H1 (cell line): ENCODE results near the gene FOXP4. TPM values are rescaled to one million over a fixed set of nuclear protein-coding genes. Genes with fewer than 3 reads are reported as not detected.

Source experiments
- CTCF ChIA-PET: fragments of 300-600 bp; sonication (Branson Sonifier 250); formaldehyde crosslinking; loops from one replicate; lab custom pipeline; 2021; ENCODE audit not compliant: partially characterized antibody; lab: Charles Lee
- POLR2A ChIA-PET: fragments of 300-600 bp; sonication (Branson Sonifier 250); formaldehyde crosslinking; loops from one replicate; lab custom pipeline; 2021; ENCODE audit warnings: inconsistent platforms; ENCODE audit not compliant: partially characterized antibody; lab: Charles Lee
- DNase-seq, 2 experiments: peaks; one replicate each; pipeline versions ENCODE4 v3.0.0 to v3.0.0-alpha.2; 2010 to 2022; ENCODE audit warnings: low spot score in 2 of 2, low read depth in 1 of 2, mixed read lengths in 1 of 2
- FAIRE-seq: peaks from 2 replicates; lab custom pipeline; 2011; peaks lifted over from hg19 to GRCh38; lab: Jason Lieb, UNC
- H2AFZ ChIP-seq: 2 replicates; pipeline ENCODE4 v1.8.1; 2012; ENCODE audit warnings: low read length, inconsistent platforms
- H2AK5ac ChIP-seq: 2 replicates; pipeline ENCODE4 v1.6.1; 2013; ENCODE audit warnings: low read depth, low read length
- H2BK120ac ChIP-seq: replicated peaks from 2 replicates; pipeline ENCODE3; 2013; ENCODE audit warnings: low read depth, low read length, inconsistent platforms
- H2BK12ac ChIP-seq: 2 replicates; pipeline ENCODE4 v1.6.1; 2013; ENCODE audit warnings: low read depth, low read length
- H2BK15ac ChIP-seq: 2 replicates; pipeline ENCODE4 v1.6.1; 2013; ENCODE audit warnings: low read length
- H2BK20ac ChIP-seq: 2 replicates; pipeline ENCODE4 v1.6.1; 2013; ENCODE audit warnings: low read length
- H2BK5ac ChIP-seq: 2 replicates; pipeline ENCODE4 v1.6.1; 2013; ENCODE audit warnings: low read depth, low read length
- H3K14ac ChIP-seq: 2 replicates; pipeline ENCODE4 v1.6.1; 2013; ENCODE audit warnings: inconsistent platforms; ENCODE audit not compliant: insufficient read length
- H3K18ac ChIP-seq: 2 replicates; pipeline ENCODE4 v1.6.1; 2013; ENCODE audit warnings: low read length; ENCODE audit errors: extremely low read depth
- H3K23ac ChIP-seq: 2 replicates; pipeline ENCODE4 v1.6.1; 2013; ENCODE audit warnings: inconsistent platforms; ENCODE audit not compliant: insufficient read length
- H3K23me2 ChIP-seq: 2 replicates; pipeline ENCODE4 v1.6.1; 2013; ENCODE audit warnings: low read depth, low read length
- H3K27ac ChIP-seq: 2 replicates; pipeline ENCODE4 v1.6.1; 2011; ENCODE audit warnings: low read depth, low read length, inconsistent platforms
- H3K27me3 ChIP-seq, 4 experiments: replicated peaks in 1 of 4; 1 replicate in 1 of 4; 2 replicates in 3 of 4; pipeline versions ENCODE4 v1.6.1 to v1.8.1; 2011 to 2013; ENCODE audit warnings: low read length in 3 of 4, mild to moderate bottlenecking in 3 of 4, inconsistent platforms in 2 of 4, mixed read lengths in 2 of 4, moderate library complexity in 1 of 4; ENCODE audit not compliant: control insufficient read depth in 3 of 4, insufficient read depth in 3 of 4; ENCODE audit errors: extremely low read depth in 1 of 4
- H3K36me3 ChIP-seq, 4 experiments: 2 replicates each; pipeline versions ENCODE4 v1.6.1 to v1.8.1; 2011 to 2013; ENCODE audit warnings: mild to moderate bottlenecking in 4 of 4, low read length in 3 of 4, moderate library complexity in 2 of 4, control low read depth in 1 of 4, inconsistent platforms in 1 of 4; ENCODE audit not compliant: insufficient read depth in 4 of 4, control insufficient read depth in 2 of 4
- H3K4ac ChIP-seq: replicated peaks from 2 replicates; pipeline ENCODE3; 2013; ENCODE audit warnings: low read length, low read depth, mixed read lengths, inconsistent platforms; ENCODE audit not compliant: insufficient read length
- H3K4me1 ChIP-seq, 4 experiments: replicated peaks in 1 of 4; 1 replicate in 1 of 4; 2 replicates in 3 of 4; pipeline versions ENCODE4 v1.6.1 to v1.8.1; 2011 to 2013; ENCODE audit warnings: low read length in 3 of 4, inconsistent platforms in 2 of 4, mixed read lengths in 1 of 4; ENCODE audit not compliant: insufficient read depth in 4 of 4, control insufficient read depth in 3 of 4
- H3K4me2 ChIP-seq, 2 experiments: 2 replicates each; pipeline versions ENCODE4 v1.6.1 to v1.8.1; 2011 to 2013; ENCODE audit warnings: low read depth in 2 of 2, low read length in 2 of 2, control low read depth in 1 of 2, inconsistent platforms in 1 of 2, mild to moderate bottlenecking in 1 of 2; ENCODE audit not compliant: insufficient read depth in 1 of 2
- H3K4me3 ChIP-seq, 4 experiments: fragments of 200-600, 300-600 bp in 1 of 4; sonication (generic), shearing (Covaris generic), sonication (Bioruptor Twin) in 1 of 4; 2 replicates each; pipeline versions ENCODE4 v1.5.1 to v1.8.1; 2011 to 2016; ENCODE audit warnings: low read length in 4 of 4, low read depth in 3 of 4, control low read depth in 2 of 4, inconsistent platforms in 2 of 4, mild to moderate bottlenecking in 2 of 4, mixed read lengths in 1 of 4, moderate library complexity in 1 of 4; ENCODE audit not compliant: insufficient read depth in 2 of 4; ENCODE audit errors: extremely low read depth in 1 of 4
- H3K56ac ChIP-seq: replicated peaks from 2 replicates; pipeline ENCODE3; 2013; ENCODE audit warnings: low read depth, mild to moderate bottlenecking, mixed read lengths, low read length, inconsistent platforms; ENCODE audit not compliant: insufficient read length
- H3K79me1 ChIP-seq: 2 replicates; pipeline ENCODE4 v1.6.1; 2013; ENCODE audit warnings: low read depth, low read length, control low read depth
- H3K79me2 ChIP-seq, 2 experiments: 2 replicates each; pipeline versions ENCODE4 v1.6.1 to v1.8.1; 2012 to 2013; ENCODE audit warnings: low read length in 2 of 2, mild to moderate bottlenecking in 2 of 2, inconsistent platforms in 1 of 2; ENCODE audit not compliant: insufficient read depth in 2 of 2, control insufficient read depth in 1 of 2
- H3K9ac ChIP-seq, 4 experiments: replicated peaks in 1 of 4; 1 replicate in 1 of 4; 2 replicates in 3 of 4; pipeline versions ENCODE4 v1.6.1 to v1.8.1; 2011 to 2013; ENCODE audit warnings: low read depth in 3 of 4, low read length in 3 of 4, control low read depth in 2 of 4, mild to moderate bottlenecking in 2 of 4, moderate library complexity in 2 of 4, inconsistent platforms in 1 of 4; ENCODE audit errors: extremely low read depth in 1 of 4
- H3K9me3 ChIP-seq, 2 experiments: 2 replicates each; pipeline versions ENCODE4 v1.6.1 to v1.8.1; 2012 to 2013; ENCODE audit warnings: mild to moderate bottlenecking in 2 of 2, moderate library complexity in 2 of 2, control low read depth in 1 of 2, inconsistent platforms in 1 of 2, low read depth in 1 of 2, low read length in 1 of 2, mixed read lengths in 1 of 2; ENCODE audit not compliant: insufficient read depth in 2 of 2
- H4K20me1 ChIP-seq, 2 experiments: replicated peaks in 1 of 2; 2 replicates each; pipeline versions ENCODE3 to v1.8.1; 2011 to 2013; ENCODE audit warnings: inconsistent platforms in 2 of 2, low read length in 2 of 2, mild to moderate bottlenecking in 1 of 2; ENCODE audit not compliant: insufficient read depth in 2 of 2, control insufficient read depth in 1 of 2
- H4K5ac ChIP-seq: 2 replicates; pipeline ENCODE4 v1.6.1; 2013; ENCODE audit warnings: low read length, low read depth, mixed read lengths, inconsistent platforms; ENCODE audit not compliant: insufficient read length
- H4K8ac ChIP-seq: 2 replicates; pipeline ENCODE4 v1.8.0; 2013; ENCODE audit warnings: mild to moderate bottlenecking, moderate library complexity, low read length, inconsistent platforms; ENCODE audit not compliant: insufficient read depth; ENCODE audit errors: extremely low read depth
- H4K91ac ChIP-seq: replicated peaks from 2 replicates; pipeline ENCODE3; 2013; ENCODE audit warnings: low read length, mixed read lengths, inconsistent platforms; ENCODE audit not compliant: insufficient read length
- CEBPB ChIP-seq: IDR thresholded peaks from 2 replicates; pipeline ENCODE4 v1.6.1; 2012; ENCODE audit warnings: low read depth, low read length
- CREB1 ChIP-seq: IDR thresholded peaks from 2 replicates; pipeline ENCODE4 v1.6.1; 2012; ENCODE audit warnings: inconsistent platforms
- RAD21 ChIP-seq, 2 experiments: IDR thresholded peaks in 1 of 2; conservative IDR thresholded peaks in 1 of 2; 2 replicates each; pipeline ENCODE4 v1.6.1; 2011; ENCODE audit warnings: low read depth in 2 of 2, low read length in 2 of 2, improper control_type of control experiment in 1 of 2, inconsistent platforms in 1 of 2, mild to moderate bottlenecking in 1 of 2, moderate library complexity in 1 of 2
- SIX5 ChIP-seq: IDR thresholded peaks from 2 replicates; pipeline ENCODE4 v1.6.1; 2011; ENCODE audit warnings: mild to moderate bottlenecking, low read depth, low read length
- SP4 ChIP-seq: IDR thresholded peaks from 2 replicates; pipeline ENCODE4 v1.6.1; 2012; ENCODE audit warnings: low read length, inconsistent platforms
- WGBS, 2 experiments: shearing (Covaris generic) in 1 of 2; methylation state at CpG; one replicate each; pipeline versions ENCODE4 v1.1.6 to v1.1.7; 2013 to 2015; ENCODE audit warnings: low lambda C conversion rate in 2 of 2, mixed read lengths in 2 of 2, inconsistent platforms in 1 of 2, low coverage in 1 of 2, missing lambda C conversion rate in 1 of 2; ENCODE audit not compliant: insufficient replicate concordance in 2 of 2, insufficient coverage in 1 of 2, insufficient read length in 1 of 2; ENCODE audit errors: extremely low coverage in 1 of 2, missing lambda C conversion rate in 1 of 2; 5-methylcytosine and 5-hydroxymethylcytosine counted together
- polyA plus RNA-seq, 7 experiments: library from polyadenylated mRNA; depleted of rRNA in 3 of 7; stranded (reverse) in 5 of 7; unstranded in 2 of 7; fragments of >200 nt in 5 of 7; fragments of 200-250 nt in 2 of 7; gene quantifications; 1 replicate in 5 of 7; 2 replicates in 1 of 7; 4 replicates in 1 of 7; pipeline versions ENCODE4 v1.2.1 to v1.2.3, GENCODE V29; 2011 to 2013; ENCODE audit warnings: missing spikeins in 2 of 7, mixed read lengths in 2 of 7
- total RNA-seq: library from RNA; stranded (reverse); fragmentation: NEBNext Ultra II Directional; extraction: Animal tissue kit (Norgen Biotek cat#: 25700); gene quantifications from 2 replicates; pipeline ENCODE4 v1.2.1, GENCODE V29; 2021

The FOXP4 gene
- total and polyA plus RNA-seq, 2 of the 8 experiments (the other 6 are each of a cell fraction or from before 2014, with no cell fraction given) = 4.8 to 13.3 TPM

- WGBS, 2 experiments = 86% methylated on average over 3 of the region's 3 CpGs; no CpG with 5 or more reads in 1 of the 2 experiments
- FAIRE-seq (no peak), DNase-seq (no peak)
- no peak overlapping the region for H3K23ac ChIP-seq
- no peak overlapping the region for H2BK5ac ChIP-seq
- no peak overlapping the region for H4K91ac ChIP-seq
- no peak overlapping the region for H3K56ac ChIP-seq
- no peak overlapping the region for H4K5ac ChIP-seq
- H2BK20ac ChIP-seq = no peak overlapping the region
- no peak overlapping the region for H3K14ac ChIP-seq
- no peak overlapping the region for H3K4me3 ChIP-seq
- H3K79me1 ChIP-seq = no peaks in the 10 kb centered on the region
- H2BK15ac ChIP-seq = no peak overlapping the region
- no peak overlapping the region for H4K8ac ChIP-seq
- no peak overlapping the region for H3K27ac ChIP-seq
- CTCF ChIA-PET = interaction anchor here (0.7 to 18.9 kb wide), 14 partner anchors 11 to 342 kb away, joined by 3 to 299 read pairs (median 5); no protein-coding TSS in a partner anchor
- peaks cover 0 to 9% (median 3%) of the 10 kb centered on the region in 4 experiments; a peak in 4 of 7 replicates for H3K4me1 ChIP-seq
- H3K23me2 ChIP-seq = no peaks in the 10 kb centered on the region
- no peak overlapping the region for H2BK12ac ChIP-seq
- H3K79me2 ChIP-seq = no peaks in the 10 kb centered on the region
- H4K20me1 ChIP-seq = no peaks in the 10 kb centered on the region
- no peak overlapping the region for H2BK120ac ChIP-seq
- POLR2A ChIA-PET = interaction anchor here (0.7 to 1.0 kb wide), 2 partner anchors 16 to 51 kb away, joined by 3 read pairs; no protein-coding TSS in a partner anchor
- H2AK5ac ChIP-seq = peak overlapping the region; percentile 86; the same call in 1 of the 2 replicates
- H3K18ac ChIP-seq = no peak overlapping the region
- no peak overlapping the region for H2AFZ ChIP-seq
- no peaks in the 10 kb centered on the region for H3K36me3 ChIP-seq
- H3K9me3 ChIP-seq = no peaks in the 10 kb centered on the region
- H3K4me2 ChIP-seq = no peak overlapping the region
- H3K27me3 ChIP-seq = no peaks in the 10 kb centered on the region
- H3K9ac ChIP-seq = no peak overlapping the region; a peak in 1 of 7 replicates
- no peak overlapping the region for H3K4ac ChIP-seq
- no peak for TF ChIP-seq SIX5
- no peak for TF ChIP-seq CEBPB
- TF ChIP-seq RAD21 (IDR thresholded peaks at IDR 0.05 in 1 of 2, conservative IDR thresholded peaks at IDR 0.05 in 1 of 2; ENCODE audit: low read depth in 2 of 2, low read length in 2 of 2) = no peak
- TF ChIP-seq SP4 = no peak
- TF ChIP-seq CREB1 = no peak
These were observed 59.5 kb downstream of the FOXP4 start for GRCh38 chr6:41605649-41606048.
